Measurements from ENCODE around the gene RNF223. TPM values are rescaled to one million over a fixed set of nuclear protein-coding genes. Genes with fewer than 3 reads are reported as not detected.

Gene RNF223
- total and polyA plus RNA-seq, 4 donors, result 0.14 TPM; not detected in 3

- Histone ChIP-seq H3K9me3 (ENCODE audit: control insufficient read depth in 4 of 4, low read length in 3 of 4) (no peaks in the 10 kb centered on the region), H3K4me3 (ENCODE audit: low read depth in 1 of 3, low read length in 3 of 3) (no peak overlapping the region), H3K9ac (ENCODE audit: low read depth in 1 of 2, low read length in 2 of 2) (no peak overlapping the region), H3K36me3 (ENCODE audit: control insufficient read depth in 4 of 4, insufficient read depth in 3 of 4, low read depth in 1 of 4, low read length in 3 of 4) (no peaks in the 10 kb centered on the region), H3K27ac (ENCODE audit: low read depth in 1 of 2, low read length in 2 of 2) (no peak overlapping the region), H3K4me1 (ENCODE audit: control insufficient read depth in 4 of 4, insufficient read depth in 4 of 4, low read length in 3 of 4) (peaks cover 7 to 25% (median 14%) of the 10 kb centered on the region in 4 donors), H3K27me3 (ENCODE audit: control insufficient read depth in 4 of 4, insufficient read depth in 4 of 4, low read length in 3 of 4) (no peaks in the 10 kb centered on the region)
- WGBS, result 89% methylated on average over 11 of the region's 11 CpGs
- TF ChIP-seq JUND (IDR thresholded peaks at IDR 0.05) (no peak), GABPA (IDR thresholded peaks at IDR 0.05 in 1 of 2, conservative IDR thresholded peaks at IDR 0.05 in 1 of 2) (no peak), RAD21 (IDR thresholded peaks at IDR 0.05) (no peak), MAX (IDR thresholded peaks at IDR 0.05) (no peak), ZBTB33 (IDR thresholded peaks at IDR 0.05) (no peak), FOXA1 (IDR thresholded peaks at IDR 0.05) (no peak), TAF1 (conservative IDR thresholded peaks at IDR 0.05) (no peak), YY1 (IDR thresholded peaks at IDR 0.05) (no peak), HNF4A (conservative IDR thresholded peaks at IDR 0.05) (no peak), CTCF (IDR thresholded peaks at IDR 0.05; ENCODE audit: low read depth, low read length, missing input control) (no peak), SP1 (IDR thresholded peaks at IDR 0.05) (no peak), NR2F2 (IDR thresholded peaks at IDR 0.05) (no peak), HNF4G (IDR thresholded peaks at IDR 0.05) (no peak), RXRA (IDR thresholded peaks at IDR 0.05) (no peak), FOXA2 (IDR thresholded peaks at IDR 0.05) (no peak), REST (IDR thresholded peaks at IDR 0.05) (no peak), EGR1 (IDR thresholded peaks at IDR 0.05; ENCODE audit: low read depth in 2 of 2) (no peak)
- TF ChIP-seq, protein P1, sequence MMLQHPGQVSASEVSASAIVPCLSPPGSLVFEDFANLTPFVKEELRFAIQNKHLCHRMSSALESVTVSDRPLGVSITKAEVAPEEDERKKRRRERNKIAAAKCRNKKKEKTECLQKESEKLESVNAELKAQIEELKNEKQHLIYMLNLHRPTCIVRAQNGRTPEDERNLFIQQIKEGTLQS (IDR thresholded peaks at IDR 0.05), result no peak
- DNase-seq (ENCODE audit: low spot score), result no peak
These were observed 44.7 kb upstream of the RNF223 start for GRCh38 chr1:1118876-1119220.

All from liver (tissue), 9 donors.